Stimulated activated CD4-positive, alpha-beta T cell treated with anti-CD3 and anti-CD28 coated beads, Interleukin-15, amount 100 ng/mL, for 24 hours (primary cell): Measurements from ENCODE around the gene PICK1.
"Not testable (repeated sequence)": the region's sequence is repeated elsewhere in the genome, so short reads cannot be mapped to it uniquely, and the experiment has no call there.

Experiments
- DNase-seq: peaks from one replicate; pipeline ENCODE4 v3.0.0-alpha.2; 2020

The PICK1 gene

GRCh38 chr22:38077595-38077994, 20.4 kb downstream of the PICK1 start:
- DNase-seq, result no peak

- no peak for DNase-seq
Measured at GRCh38 chr22:38078046-38078840, 21.0 kb downstream of the PICK1 start.

GRCh38 chr22:38079208-38079607, 22.0 kb downstream of the PICK1 start:
- not testable (repeated sequence) for DNase-seq

- DNase-seq, result no peak
Measured at GRCh38 chr22:38079804-38080203, 22.6 kb downstream of the PICK1 start.

- no peak for DNase-seq
Measured at GRCh38 chr22:38080474-38080849, 23.3 kb downstream of the PICK1 start.

GRCh38 chr22:38080850-38081635, 23.8 kb downstream of the PICK1 start:
- DNase-seq, result peak; percentile 30

GRCh38 chr22:38081636-38081940, 24.4 kb downstream of the PICK1 start:
- no peak for DNase-seq

- DNase-seq, result peak; percentile 28
Measured at GRCh38 chr22:38081941-38082828, 25.0 kb downstream of the PICK1 start.

GRCh38 chr22:38082986-38083710, 25.9 kb downstream of the PICK1 start:
- DNase-seq, result no peak

GRCh38 chr22:38083931-38084631, 26.9 kb downstream of the PICK1 start, which contains the start of gene SLC16A8:
SLC16A8 (minus strand) TSS chr22:38084184; CDS start chr22:38082873, 1,311 bp downstream.
- no peak for DNase-seq

- no peak for DNase-seq
Measured at GRCh38 chr22:38085056-38085455, 27.9 kb downstream of the PICK1 start.

GRCh38 chr22:38085501-38085900, 28.3 kb downstream of the PICK1 start:
- DNase-seq, result no peak

- no peak for DNase-seq
Measured at GRCh38 chr22:38086001-38086845, 29.0 kb downstream of the PICK1 start.

- no peak for DNase-seq
Measured at GRCh38 chr22:38086942-38087341, 29.7 kb downstream of the PICK1 start.

GRCh38 chr22:38087855-38088254, 30.7 kb downstream of the PICK1 start:
- DNase-seq, result no peak

- DNase-seq, result no peak
Measured at GRCh38 chr22:38088629-38089473, 31.6 kb downstream of the PICK1 start.

- no peak for DNase-seq
Measured at GRCh38 chr22:38089474-38089851, 32.3 kb downstream of the PICK1 start.

- no peak for DNase-seq
Measured at GRCh38 chr22:38097058-38097457, 39.9 kb downstream of the PICK1 start.

- no peak for DNase-seq
Measured at GRCh38 chr22:38097557-38098409, 40.6 kb downstream of the PICK1 start.
